ENCODE data around the gene ABCC1.
"Not testable (repeated sequence)": the region's sequence is repeated elsewhere in the genome, so short reads cannot be mapped to it uniquely, and the experiment has no call there.

The ABCC1 gene

DNA sequence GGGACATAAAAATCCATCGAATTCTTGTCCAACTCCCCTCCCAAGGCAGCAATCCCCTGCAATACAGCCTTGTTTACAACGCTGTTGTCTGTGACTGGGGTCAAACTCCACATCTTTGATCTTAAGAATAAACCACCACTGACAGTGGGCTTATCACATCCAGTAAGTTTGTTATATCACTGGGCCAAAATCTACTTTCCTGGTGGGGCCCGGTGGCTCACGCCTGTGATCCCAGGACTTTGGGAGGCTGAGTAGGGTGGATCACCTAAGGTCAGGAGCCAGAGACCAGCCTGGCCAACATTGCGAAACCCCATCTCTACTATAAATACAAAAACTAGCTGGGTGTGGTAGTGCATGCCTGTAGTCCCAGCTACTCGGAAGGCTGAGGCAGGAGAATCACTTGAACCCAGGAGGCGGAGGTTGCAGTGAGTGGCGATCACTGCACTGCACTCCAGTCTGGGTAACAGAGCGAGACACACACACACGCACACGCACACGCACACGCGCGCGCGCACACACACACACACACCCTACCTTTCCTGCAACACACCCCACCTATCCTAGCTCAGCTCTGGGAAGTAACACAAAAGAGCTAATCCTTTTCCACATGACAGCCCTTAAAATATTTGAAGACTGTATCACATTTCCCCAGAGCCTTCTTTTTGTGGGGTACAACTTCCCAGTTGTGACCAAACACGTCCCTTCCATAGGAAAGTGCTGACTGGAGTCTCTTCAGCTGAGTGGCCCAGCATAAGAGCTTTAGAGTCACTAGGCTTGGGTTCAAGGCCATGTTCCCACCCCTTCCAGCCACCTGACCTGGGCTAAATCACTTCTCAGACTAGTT, 20.9 kb upstream of the ABCC1 start:
- Mint-ChIP-seq H3K27me3 (no peaks in the 10 kb centered on the region), H3K4me3 (no peak overlapping the region), H3K36me3 (no peaks in the 10 kb centered on the region), H3K9me3 (no peaks in the 10 kb centered on the region), H3K27ac (no peak overlapping the region), H3K4me1 (no peaks in the 10 kb centered on the region)
- ATAC-seq (replicated peaks) (no peak), DNase-seq (no peak)

DNA sequence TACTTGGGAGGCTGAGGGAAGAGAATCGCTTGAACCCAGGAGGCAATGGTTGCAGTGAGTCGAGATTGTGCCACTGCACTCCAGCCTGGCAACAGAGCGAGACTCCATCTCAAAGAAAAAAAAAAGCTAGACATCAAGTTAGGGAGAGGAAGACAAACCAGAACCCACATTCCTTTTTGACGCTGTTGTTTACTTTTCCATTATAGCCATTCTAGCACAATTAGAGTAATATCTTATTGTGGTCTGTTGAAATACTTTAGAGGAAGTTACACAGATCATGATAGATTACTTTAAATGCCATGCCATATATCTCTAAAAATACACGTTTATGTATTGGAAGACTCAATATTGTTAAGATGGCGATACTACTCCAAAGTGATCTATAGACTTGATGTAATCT, 16.5 kb upstream of the ABCC1 start:
- Mint-ChIP-seq H3K9me3 (no peaks in the 10 kb centered on the region), H3K27ac (no peak overlapping the region)
- ATAC-seq (replicated peaks), result no peak

DNA sequence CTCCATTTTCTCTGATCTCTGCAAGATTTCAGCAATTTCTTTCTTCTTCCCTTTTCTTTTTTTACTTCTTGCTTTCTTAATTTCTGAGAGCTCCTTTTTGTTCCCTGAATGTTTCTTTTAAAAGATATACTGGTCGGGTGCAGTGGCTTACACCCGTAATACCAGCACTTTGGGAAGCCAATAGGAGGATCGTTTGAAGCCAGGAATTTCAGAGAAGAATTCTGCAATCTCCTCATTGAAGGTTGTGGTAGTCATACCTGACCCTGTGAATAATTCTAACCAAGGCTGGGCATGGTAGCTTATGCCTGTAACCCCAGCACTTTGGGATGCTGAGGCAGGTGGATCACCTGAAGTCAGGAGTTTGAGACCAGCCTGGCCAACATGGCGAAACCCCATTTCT, 15.6 kb upstream of the ABCC1 start:
- no peak for DNase-seq
- Mint-ChIP-seq H3K4me3 (no peak overlapping the region), H3K27ac (no peak overlapping the region), H3K27me3 (no peaks in the 10 kb centered on the region), H3K36me3 (no peaks in the 10 kb centered on the region), H3K9me3 (no peaks in the 10 kb centered on the region), H3K4me1 (no peaks in the 10 kb centered on the region)
- ATAC-seq (replicated peaks), result no peak

More for the DNA sequence above, 16.5 kb upstream of the ABCC1 start:
- Mint-ChIP-seq H3K36me3 (no peaks in the 10 kb centered on the region), H3K4me3 (no peak overlapping the region), H3K4me1 (no peaks in the 10 kb centered on the region), H3K27me3 (no peaks in the 10 kb centered on the region)
- no peak for DNase-seq

DNA sequence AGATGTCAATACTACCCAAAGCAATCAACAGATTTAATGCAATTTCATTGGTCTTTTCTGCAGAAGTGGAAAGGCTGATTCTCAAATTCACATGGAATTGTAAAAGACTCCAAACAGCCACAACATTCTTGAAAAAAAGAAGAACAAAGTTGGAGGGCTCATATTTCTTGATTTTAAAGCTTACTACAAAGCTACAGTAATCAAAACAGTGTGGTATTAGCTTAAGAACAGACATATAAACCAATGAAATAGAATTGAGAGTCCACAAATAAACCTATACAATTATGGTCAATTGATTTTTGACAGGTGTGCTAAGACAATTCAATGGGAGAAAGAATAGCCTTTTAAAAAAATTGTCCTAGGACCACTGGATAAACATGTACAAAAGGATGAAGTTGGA, 14.4 kb upstream of the ABCC1 start:
- ATAC-seq (replicated peaks), result no peak
- H3K4me3 Mint-ChIP-seq, result no peak overlapping the region
- no peaks in the 10 kb centered on the region for H3K27me3 Mint-ChIP-seq
- H3K4me1 Mint-ChIP-seq, result no peaks in the 10 kb centered on the region
- no peak overlapping the region for H3K27ac Mint-ChIP-seq
- DNase-seq, result no peak
- H3K9me3 Mint-ChIP-seq, result no peaks in the 10 kb centered on the region
- no peaks in the 10 kb centered on the region for H3K36me3 Mint-ChIP-seq

DNA sequence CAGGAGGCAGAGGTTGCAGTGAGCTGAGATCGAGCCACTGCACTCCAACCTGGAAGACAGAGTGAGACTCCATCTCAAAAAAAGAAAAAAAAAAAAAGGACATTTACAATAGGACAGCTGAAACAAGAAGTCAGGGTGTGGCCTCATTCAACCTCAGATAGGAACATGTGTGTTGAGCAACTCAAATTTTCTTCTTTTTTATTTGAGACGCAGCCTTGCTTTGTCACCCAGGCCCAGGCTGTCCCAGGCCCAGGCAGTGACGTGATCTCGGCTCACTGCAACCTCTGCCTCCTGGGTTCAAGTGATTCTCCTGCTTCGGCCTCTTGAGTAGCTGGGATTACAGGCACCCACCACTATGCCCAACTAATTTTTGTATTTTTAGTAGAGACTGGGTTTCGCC, 12.6 kb upstream of the ABCC1 start:
- DNase-seq; H3K27ac Mint-ChIP-seq; ATAC-seq (replicated peaks); H3K27me3 Mint-ChIP-seq; H3K36me3 Mint-ChIP-seq; H3K9me3 Mint-ChIP-seq; H3K4me1 Mint-ChIP-seq; H3K4me3 Mint-ChIP-seq: not testable (repeated sequence)

DNA sequence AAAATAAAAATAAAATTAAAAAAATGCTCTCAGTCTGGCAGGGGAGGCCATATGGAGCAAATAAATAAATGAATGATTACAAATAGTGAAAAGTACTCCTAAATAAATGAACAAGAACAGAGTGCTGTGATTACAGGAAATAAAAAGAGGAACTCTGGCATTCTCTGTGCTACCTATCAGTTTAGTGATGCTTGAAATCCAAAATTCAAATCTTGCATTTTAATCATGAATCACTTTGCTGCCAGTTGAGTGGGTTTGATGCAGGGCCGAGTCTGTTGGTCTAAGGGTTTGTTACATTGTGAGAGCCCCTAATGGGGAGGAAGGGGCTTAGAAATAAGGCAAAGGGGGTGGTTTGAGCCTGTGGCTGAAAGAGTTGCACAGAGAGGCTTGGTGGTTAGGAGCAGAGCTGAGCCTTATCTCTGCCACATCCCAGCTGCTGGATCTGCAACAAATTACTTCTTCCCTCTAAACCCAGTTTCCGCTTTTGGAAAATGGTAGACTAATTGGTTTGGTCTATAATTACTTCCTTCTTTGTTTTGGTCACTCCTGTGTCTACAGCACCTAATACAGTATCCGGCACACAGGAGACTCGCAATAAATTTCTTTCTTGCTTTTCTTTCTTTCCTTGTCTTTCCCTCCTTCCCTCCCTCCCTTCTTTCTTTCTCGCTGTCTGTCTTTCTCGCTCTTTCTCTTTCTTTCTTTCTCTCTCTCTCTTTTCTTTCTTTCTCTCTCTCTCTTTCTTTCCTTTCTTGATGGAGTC, 6.3 kb upstream of the ABCC1 start:
- ATAC-seq (replicated peaks) (peak; percentile 73 to 79), DNase-seq (no peak)
- peak overlapping the region; percentile 79 for H3K27ac Mint-ChIP-seq
- peaks cover 11 to 18% of the 10 kb centered on the region in 2 donors for H3K4me1 Mint-ChIP-seq
- H3K36me3 Mint-ChIP-seq, result no peaks in the 10 kb centered on the region
- H3K9me3 Mint-ChIP-seq, result no peaks in the 10 kb centered on the region
- no peaks in the 10 kb centered on the region for H3K27me3 Mint-ChIP-seq
- peak overlapping the region in 1 of 2 donors; percentile 2 for H3K4me3 Mint-ChIP-seq

DNA sequence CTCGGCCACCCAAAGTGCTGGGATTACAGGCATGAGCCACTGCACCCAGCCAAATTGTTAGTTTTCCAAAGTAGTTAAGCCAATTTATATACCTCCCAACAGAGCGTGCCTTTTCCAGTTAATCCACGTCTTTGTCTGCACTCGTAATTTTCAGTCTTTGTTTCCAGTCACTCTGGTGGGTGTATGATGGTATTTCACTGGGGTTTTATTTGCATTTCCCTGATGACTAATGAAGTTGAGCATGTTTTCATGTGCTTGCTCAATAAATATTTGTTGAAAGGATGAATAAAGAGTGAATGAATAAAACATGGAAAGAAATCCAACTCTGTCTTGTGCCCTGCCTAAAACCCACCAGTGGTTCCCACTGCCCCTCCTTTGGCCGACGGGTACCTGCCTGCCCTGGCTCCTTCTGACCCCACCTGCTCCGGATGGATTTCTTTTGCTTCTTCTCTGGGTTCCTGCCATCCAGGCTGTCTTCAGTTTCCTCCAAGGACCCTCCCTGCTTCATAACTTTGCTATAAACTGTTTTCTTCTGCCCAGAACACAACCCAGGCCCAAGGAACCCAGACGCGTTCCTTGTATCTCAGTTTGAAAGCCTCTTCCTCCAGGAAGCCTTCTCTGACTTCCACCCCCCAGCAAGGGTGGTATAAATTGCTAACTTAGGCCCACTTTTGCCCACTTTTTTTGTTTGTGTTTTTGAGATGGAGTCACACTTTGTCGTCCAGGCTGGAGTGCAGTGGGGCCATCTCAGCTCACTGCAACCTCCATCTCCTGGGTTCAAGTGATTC, 3.0 kb upstream of the ABCC1 start:
- DNase-seq (no peak), ATAC-seq (replicated peaks) (no peak)
- H3K4me1 Mint-ChIP-seq, result peaks cover 26 to 40% of the 10 kb centered on the region in 2 donors
- no peaks in the 10 kb centered on the region for H3K27me3 Mint-ChIP-seq
- H3K27ac Mint-ChIP-seq, result no peak overlapping the region
- H3K36me3 Mint-ChIP-seq, result peaks cover 0 to 3% of the 10 kb centered on the region in 2 donors
- no peaks in the 10 kb centered on the region for H3K9me3 Mint-ChIP-seq
- H3K4me3 Mint-ChIP-seq, result no peak overlapping the region

DNA sequence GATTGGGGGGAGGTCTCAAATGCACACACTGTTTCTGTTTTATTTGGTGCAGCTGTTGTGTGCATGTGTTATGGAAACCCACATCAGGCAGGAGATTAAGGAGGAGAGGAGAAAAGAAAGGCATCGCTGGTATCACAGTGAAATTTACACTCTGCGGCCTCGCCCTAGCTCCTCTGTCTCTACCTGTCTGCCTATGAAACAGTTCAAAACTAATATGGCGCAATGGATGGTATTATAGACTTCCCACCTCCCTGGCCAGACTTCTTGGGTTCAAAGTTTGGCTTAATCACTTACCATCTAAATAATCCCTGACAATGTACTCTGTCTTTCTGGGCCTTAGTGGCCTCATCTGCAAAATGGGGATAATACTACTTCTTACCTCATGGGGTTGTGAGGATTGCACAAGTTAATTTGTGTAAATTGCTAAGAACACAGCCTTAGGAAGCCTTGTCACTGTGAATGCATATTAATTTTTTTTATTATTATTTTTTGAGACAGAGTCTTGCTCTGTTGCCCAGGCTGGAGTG, 1.4 kb upstream of the ABCC1 start:
- H3K4me3 Mint-ChIP-seq, result no peak overlapping the region

DNA sequence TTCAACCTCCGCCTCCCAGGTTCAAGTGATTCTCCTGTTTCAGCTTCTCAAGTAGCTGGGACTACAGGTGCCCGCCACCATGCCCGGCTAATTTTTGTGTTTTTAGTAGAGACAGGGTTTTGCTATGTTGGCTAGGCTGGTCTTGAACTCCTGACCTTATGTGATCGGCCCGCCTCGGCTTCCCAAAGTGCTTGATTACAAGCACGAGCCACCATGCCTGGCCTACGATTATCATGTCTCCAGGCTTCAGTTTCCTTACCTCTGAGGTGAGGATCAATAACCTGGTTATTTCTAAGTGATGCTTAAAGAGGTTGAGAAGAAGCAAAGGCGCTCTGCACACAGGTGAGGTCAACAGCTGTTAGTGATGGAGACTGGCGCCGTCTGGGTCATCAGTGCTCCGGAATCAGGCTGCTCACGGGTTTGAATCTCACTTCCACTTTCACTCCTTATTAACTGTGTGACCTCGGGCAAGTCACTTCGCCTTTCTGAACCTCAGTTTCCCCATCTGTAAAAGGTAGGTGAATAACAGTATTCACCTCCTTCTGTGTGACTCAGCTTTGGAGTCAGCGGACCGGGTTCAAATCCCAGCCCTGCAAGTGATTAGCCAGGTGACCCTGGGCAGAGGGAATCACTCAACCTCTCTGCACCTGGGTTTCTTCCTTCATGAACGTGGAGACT, 745 bp upstream of the ABCC1 start:
- Mint-ChIP-seq H3K27ac (peak overlapping the region; percentile 96), H3K4me3 (peak overlapping the region; percentile 81 to 87), H3K9me3 (no peaks in the 10 kb centered on the region), H3K4me1 (peaks cover 26 to 46% of the 10 kb centered on the region in 2 donors), H3K36me3 (peaks cover 2 to 7% of the 10 kb centered on the region in 2 donors), H3K27me3 (no peaks in the 10 kb centered on the region)
- ATAC-seq (replicated peaks) (peak; percentile 51 to 56), DNase-seq (peak; percentile 34)

More for the DNA sequence above, 1.4 kb upstream of the ABCC1 start:
- Mint-ChIP-seq H3K9me3 (no peaks in the 10 kb centered on the region), H3K4me1 (peaks cover 28 to 46% of the 10 kb centered on the region in 2 donors), H3K27me3 (no peaks in the 10 kb centered on the region), H3K36me3 (peaks cover 2 to 7% of the 10 kb centered on the region in 2 donors), H3K27ac (no peak overlapping the region)
- ATAC-seq (replicated peaks) (no peak), DNase-seq (no peak)

DNA sequence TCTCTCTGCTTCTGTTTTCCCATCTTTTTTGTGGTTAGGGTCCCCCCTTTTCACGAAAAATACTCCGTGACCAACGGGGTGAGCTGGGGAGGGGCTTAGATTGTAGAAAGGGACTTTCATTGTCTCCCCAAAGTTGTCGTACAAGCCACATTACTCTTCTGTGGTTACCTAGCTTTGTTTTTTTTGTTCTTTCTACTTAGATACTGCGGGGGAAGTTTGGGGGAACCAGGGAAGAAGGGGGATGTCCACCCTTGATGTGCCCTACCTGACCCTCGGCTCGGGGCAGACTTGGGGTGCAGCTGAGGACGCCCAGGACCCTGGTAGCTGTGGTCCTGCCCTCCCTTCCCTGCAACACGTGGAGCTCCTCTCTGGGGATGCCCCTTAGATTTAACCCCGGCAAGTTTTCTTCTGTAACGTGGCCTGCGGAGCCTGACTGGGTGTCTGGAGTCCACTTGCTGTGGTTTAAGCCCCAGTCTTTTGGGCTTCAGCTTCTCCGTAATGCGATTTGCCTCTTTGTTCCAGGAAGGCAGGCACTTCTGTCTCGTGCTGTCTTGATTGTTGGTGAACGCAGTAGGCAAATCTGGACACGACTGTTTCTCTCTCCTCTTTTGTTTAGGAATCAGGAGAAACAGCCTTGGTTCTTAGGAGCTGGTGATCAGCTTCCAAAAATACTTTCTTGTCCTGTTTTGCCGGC, 892 bp downstream of the ABCC1 start:
- H3K36me3 Mint-ChIP-seq, result peaks cover 6 to 15% of the 10 kb centered on the region in 2 donors
- H3K4me3 Mint-ChIP-seq, result peak overlapping the region; percentile 99
- H3K27ac Mint-ChIP-seq, result peak overlapping the region; percentile 99
- peaks cover 36 to 60% of the 10 kb centered on the region in 2 donors for H3K4me1 Mint-ChIP-seq
- DNase-seq, result peak; percentile 37
- no peaks in the 10 kb centered on the region for H3K27me3 Mint-ChIP-seq
- H3K9me3 Mint-ChIP-seq, result no peaks in the 10 kb centered on the region
- ATAC-seq (replicated peaks), result peak; percentile 51 to 57

DNA sequence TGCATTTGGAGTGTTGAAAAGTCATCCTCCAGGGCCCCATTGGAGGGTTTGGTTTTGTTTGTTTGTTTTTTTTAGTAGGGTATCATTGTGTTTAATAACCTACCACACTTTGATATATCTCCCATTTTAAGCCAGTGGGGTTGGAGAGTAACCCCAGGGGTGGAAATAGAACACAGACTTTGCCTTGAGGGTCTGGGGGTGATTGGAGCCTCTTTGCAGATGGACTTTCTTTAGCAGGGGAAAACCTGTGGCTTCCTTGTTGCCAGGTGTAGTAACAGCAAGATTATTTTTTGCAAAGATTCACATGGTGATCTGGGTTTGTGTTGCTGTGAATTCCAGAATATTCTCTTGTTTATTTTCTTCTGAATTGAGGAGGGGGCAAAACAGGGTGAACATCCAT, 1.5 kb downstream of the ABCC1 start:
- DNase-seq (no peak), ATAC-seq (replicated peaks) (no peak)
- Mint-ChIP-seq H3K4me3 (peak overlapping the region; percentile 99), H3K9me3 (no peaks in the 10 kb centered on the region), H3K27ac (peak overlapping the region; percentile 99), H3K27me3 (no peaks in the 10 kb centered on the region), H3K36me3 (peaks cover 11 to 19% of the 10 kb centered on the region in 2 donors), H3K4me1 (peaks cover 39 to 65% of the 10 kb centered on the region in 2 donors)

DNA sequence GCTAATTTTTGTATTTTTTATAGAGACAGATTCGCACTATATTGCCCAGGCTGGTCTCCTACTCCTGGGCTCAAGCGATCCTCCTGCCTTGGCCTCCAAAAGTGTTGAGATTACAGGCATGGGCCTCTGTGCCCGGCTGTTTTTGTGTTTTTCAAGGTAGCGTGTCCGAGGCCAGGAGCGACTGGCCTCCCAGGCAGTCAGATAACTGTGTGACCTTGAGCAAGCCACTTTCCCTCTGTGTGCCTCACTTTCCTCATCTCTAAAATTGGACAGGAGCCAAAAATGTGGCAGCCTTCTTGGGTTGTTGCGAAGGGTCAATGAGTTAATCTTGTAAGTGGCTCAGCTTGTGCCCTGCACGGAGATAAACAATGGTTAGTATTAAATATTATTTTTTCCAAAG, 2.4 kb downstream of the ABCC1 start:
- H3K9me3 Mint-ChIP-seq, result no peaks in the 10 kb centered on the region
- ATAC-seq (replicated peaks) (no peak), DNase-seq (no peak)
- H3K36me3 Mint-ChIP-seq, result peaks cover 11 to 19% of the 10 kb centered on the region in 2 donors
- H3K4me1 Mint-ChIP-seq, result peaks cover 39 to 70% of the 10 kb centered on the region in 2 donors
- peak overlapping the region in 1 of 2 donors; percentile 73 for H3K4me3 Mint-ChIP-seq
- no peaks in the 10 kb centered on the region for H3K27me3 Mint-ChIP-seq
- H3K27ac Mint-ChIP-seq, result peak overlapping the region; percentile 62

DNA sequence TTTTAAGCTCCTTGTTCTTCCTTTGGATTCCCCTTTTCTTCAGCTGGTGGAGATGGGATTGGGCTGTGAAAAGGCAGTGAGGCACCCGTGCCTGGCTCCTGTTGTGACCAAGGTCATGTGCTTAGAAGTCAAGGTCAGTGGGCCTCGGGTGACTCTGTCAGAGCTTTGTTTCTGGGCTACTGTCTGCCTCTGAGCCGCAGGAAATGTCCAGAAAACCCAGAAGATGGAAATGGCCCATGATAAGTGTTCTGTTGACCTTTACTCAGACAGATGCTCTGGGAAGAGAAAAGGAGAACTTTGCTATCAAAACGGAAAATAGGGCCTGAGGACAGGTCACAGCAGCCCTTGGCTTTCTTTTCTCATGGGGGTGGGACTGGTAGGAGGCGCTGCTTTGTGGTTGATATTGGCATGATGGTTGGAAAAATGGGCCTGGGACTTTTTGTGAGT, 2.9 kb downstream of the ABCC1 start:
- ATAC-seq (replicated peaks) (peak; percentile 20 to 42), DNase-seq (peak; percentile 14)
- peaks cover 11 to 22% of the 10 kb centered on the region in 2 donors for H3K36me3 Mint-ChIP-seq
- H3K27me3 Mint-ChIP-seq, result no peaks in the 10 kb centered on the region
- H3K4me3 Mint-ChIP-seq, result peak overlapping the region; percentile 73 to 79
- H3K27ac Mint-ChIP-seq, result peak overlapping the region; percentile 48
- H3K4me1 Mint-ChIP-seq, result peaks cover 39 to 75% of the 10 kb centered on the region in 2 donors
- H3K9me3 Mint-ChIP-seq, result no peaks in the 10 kb centered on the region

Data from stimulated activated naive B cell treated with anti-CD40 and anti-IgM and Interleukin-4, amounts not matched to agents 10 μg/mL and 1 μg/mL and 100 μg/mL, for 72 hours (primary cell).